WTC11 (cell line): ENCODE data around the gene TRIM40. TPM values are rescaled to one million over a fixed set of nuclear protein-coding genes. Genes with fewer than 3 reads are reported as not detected.

Experiments
- ATAC-seq: fragments of 200-7000 bp; cut with Tn5 transposase; 2 replicates; pipeline ENCODE4 v1.10.0; 2021; ENCODE audit warnings: mild to moderate bottlenecking, moderate library complexity
- CTCF ChIA-PET: fragments of 300-600 bp; sonication (Branson Sonifier 250); formaldehyde crosslinking; loops from one replicate; lab custom pipeline; 2021; ENCODE audit warnings: antibody characterized with exemption; lab: Charles Lee
- POLR2A ChIA-PET: fragments of 350-600 bp; sonication (Branson Sonifier 250); formaldehyde crosslinking; loops from one replicate; lab custom pipeline; 2021; ENCODE audit warnings: antibody characterized with exemption; lab: Charles Lee
- DNase-seq: peaks from one replicate; pipeline ENCODE4 v3.0.0; 2021; ENCODE audit warnings: low spot score
- H3K27ac Mint-ChIP-seq: 2 replicates; pipeline ENCODE4 v1.8.0; 2021; ENCODE audit warnings: mixed read lengths
- H3K27me3 Mint-ChIP-seq: 2 replicates; pipeline ENCODE4 v1.8.0; 2021; ENCODE audit warnings: low read depth, mild to moderate bottlenecking, moderate library complexity, mixed read lengths
- H3K36me3 Mint-ChIP-seq: 2 replicates; pipeline ENCODE4 v1.8.0; 2021; ENCODE audit warnings: mixed read lengths
- H3K4me1 Mint-ChIP-seq: 2 replicates; pipeline ENCODE4 v1.8.0; 2022; ENCODE audit warnings: mixed read lengths
- H3K4me3 Mint-ChIP-seq: 2 replicates; pipeline ENCODE4 v1.8.0; 2021; ENCODE audit warnings: mild to moderate bottlenecking, moderate library complexity, mixed read lengths
- H3K9me3 Mint-ChIP-seq: 2 replicates; pipeline ENCODE4 v1.8.0; 2021; ENCODE audit warnings: mixed read lengths
- ARID4B ChIP-seq: sonication (generic); formaldehyde crosslinking; IDR thresholded peaks from 2 replicates; pipeline ENCODE4 v1.8.0; 2023; ENCODE audit warnings: missing genetic modification reagents, mild to moderate bottlenecking, borderline replicate concordance
- ATF1 ChIP-seq: sonication (generic); formaldehyde crosslinking; IDR thresholded peaks from 2 replicates; pipeline ENCODE4 v1.8.1; 2023; ENCODE audit warnings: mild to moderate bottlenecking, moderate library complexity, missing genetic modification reagents
- E2F1 ChIP-seq: sonication (generic); formaldehyde crosslinking; IDR thresholded peaks from 2 replicates; pipeline ENCODE4 v1.8.0; 2022; ENCODE audit warnings: mild to moderate bottlenecking, missing genetic modification reagents
- EMX1 ChIP-seq: fragments of 250-450 bp; sonication (Bioruptor Pico); IDR thresholded peaks from 2 replicates; pipeline ENCODE4 v1.8.0; 2021; ENCODE audit warnings: mild to moderate bottlenecking
- IRF1 ChIP-seq: sonication (generic); formaldehyde crosslinking; IDR thresholded peaks from 2 replicates; pipeline ENCODE4 v1.8.0; 2023; ENCODE audit warnings: missing genetic modification reagents
- JUN ChIP-seq: sonication (generic); formaldehyde crosslinking; IDR thresholded peaks from 2 replicates; pipeline ENCODE4 v1.8.0; 2023; ENCODE audit warnings: mild to moderate bottlenecking, missing genetic modification reagents
- MLX ChIP-seq: sonication (generic); formaldehyde crosslinking; IDR thresholded peaks from 2 replicates; pipeline ENCODE4 v1.8.1; 2023; ENCODE audit warnings: mild to moderate bottlenecking, missing genetic modification reagents, moderate library complexity
- MYBL2 ChIP-seq: sonication (generic); formaldehyde crosslinking; IDR thresholded peaks from 2 replicates; pipeline ENCODE4 v1.8.1; 2023; ENCODE audit warnings: mild to moderate bottlenecking, moderate library complexity, missing genetic modification reagents
- NFATC4 ChIP-seq: fragments of 250-450 bp; sonication (Bioruptor Pico); IDR thresholded peaks from 2 replicates; pipeline ENCODE4 v1.9.0; 2021; ENCODE audit warnings: mild to moderate bottlenecking
- NR3C1 ChIP-seq: sonication (generic); formaldehyde crosslinking; conservative IDR thresholded peaks from 2 replicates; pipeline ENCODE4 v1.8.1; 2023; ENCODE audit warnings: low read depth, mild to moderate bottlenecking, missing genetic modification reagents
- PRDM15 ChIP-seq: sonication (generic); formaldehyde crosslinking; IDR thresholded peaks from 2 replicates; pipeline ENCODE4 v1.8.0; 2022; ENCODE audit warnings: missing genetic modification reagents
- PREB ChIP-seq: sonication (generic); formaldehyde crosslinking; IDR thresholded peaks from 2 replicates; pipeline ENCODE4 v1.8.1; 2022; ENCODE audit warnings: mild to moderate bottlenecking, missing genetic modification reagents, moderate library complexity, borderline replicate concordance
- SOX15 ChIP-seq: fragments of 250-450 bp; sonication (Bioruptor Pico); IDR thresholded peaks from 2 replicates; pipeline ENCODE4 v1.9.0; 2021; ENCODE audit warnings: mild to moderate bottlenecking
- SP1 ChIP-seq: sonication (generic); formaldehyde crosslinking; conservative IDR thresholded peaks from 2 replicates; pipeline ENCODE4 v1.8.1; 2022; ENCODE audit warnings: missing genetic modification reagents
- TCF7 ChIP-seq: sonication (generic); formaldehyde crosslinking; IDR thresholded peaks from 2 replicates; pipeline ENCODE4 v1.8.0; 2022; ENCODE audit warnings: mild to moderate bottlenecking, low read depth, missing genetic modification reagents, moderate library complexity
- ZNF281 ChIP-seq: sonication (generic); formaldehyde crosslinking; IDR thresholded peaks from 2 replicates; pipeline ENCODE4 v1.8.0; 2023; ENCODE audit warnings: mild to moderate bottlenecking, missing genetic modification reagents
- ZNF532 ChIP-seq: fragments of 250-450 bp; sonication (Bioruptor Pico); IDR thresholded peaks from 2 replicates; pipeline ENCODE4 v1.9.0; 2021; ENCODE audit warnings: mild to moderate bottlenecking, borderline replicate concordance
- total RNA-seq: library from RNA; stranded (reverse); gene quantifications from 3 replicates; pipeline ENCODE4 v1.2.3, GENCODE V29; 2021

TRIM40 gene
- total RNA-seq, 1 experiment from 2014 or later, result not detected

GRCh38 chr6:30180145-30180544, 44.2 kb downstream of the TRIM40 start:
- ChIA-PET CTCF (no interaction called here), POLR2A (interaction anchor here (0.6 kb wide), 1 partner anchor 26 kb away, joined by 8 read pairs; no protein-coding TSS in a partner anchor)
- no peak for DNase-seq
- H3K9me3 Mint-ChIP-seq, result peaks cover 16% of the 10 kb centered on the region
- ATAC-seq, result no peak
- peaks cover 30% of the 10 kb centered on the region for H3K27me3 Mint-ChIP-seq
- H3K36me3 Mint-ChIP-seq, result peaks cover 4% of the 10 kb centered on the region
- H3K4me1 Mint-ChIP-seq, result peaks cover under 1% of the 10 kb centered on the region; the same call in 1 of the 2 replicates
- no peak overlapping the region for H3K4me3 Mint-ChIP-seq
- H3K27ac Mint-ChIP-seq, result no peak overlapping the region
- TF ChIP-seq PREB (CRISPR knock-in tag), result no peak
- no peak for TF ChIP-seq NFATC4 (CRISPR knock-in tag)
- no peak for TF ChIP-seq SOX15 (CRISPR knock-in tag)
- TF ChIP-seq SP1 (CRISPR knock-in tag), result no peak
- TF ChIP-seq MLX, result no peak
- TF ChIP-seq MYBL2 (CRISPR knock-in tag), result no peak
- TF ChIP-seq ZNF532 (CRISPR knock-in tag), result no peak
- no peak for TF ChIP-seq JUN (CRISPR knock-in tag)
- no peak for TF ChIP-seq NR3C1
- no peak for TF ChIP-seq IRF1
- TF ChIP-seq E2F1 (CRISPR knock-in tag), result no peak
- TF ChIP-seq ARID4B (CRISPR knock-in tag), result no peak
- TF ChIP-seq ZNF281 (CRISPR knock-in tag), result no peak
- TF ChIP-seq TCF7, result no peak
- TF ChIP-seq PRDM15 (CRISPR knock-in tag), result no peak
- TF ChIP-seq ATF1 (CRISPR knock-in tag), result no peak
- TF ChIP-seq EMX1, result no peak
